Ecto neural progenitor cell (in vitro differentiated cells): ENCODE data around the gene DAPK1.
"Not testable (repeated sequence)": the region's sequence is repeated elsewhere in the genome, so short reads cannot be mapped to it uniquely, and the experiment has no call there.

Experiments used
- DNase-seq: peaks from one replicate; pipeline ENCODE4 v3.0.0-alpha.2; 2018; ENCODE audit warnings: low spot score

DAPK1 gene

GRCh38 chr9:87498046-87498810 is 561 bp downstream of the DAPK1 start:
- DNase-seq = peak; percentile 89

GRCh38 chr9:87498811-87499360 is 1.2 kb downstream of the DAPK1 start:
- DNase-seq = no peak

- DNase-seq = no peak
Measured at GRCh38 chr9:87499424-87500017, 1.9 kb downstream of the DAPK1 start.

GRCh38 chr9:87500491-87501270 is 3.0 kb downstream of the DAPK1 start:
- no peak for DNase-seq

- DNase-seq = not testable (repeated sequence)
Measured at GRCh38 chr9:87501271-87501656, 3.6 kb downstream of the DAPK1 start.

- DNase-seq = no peak
Measured at GRCh38 chr9:87501806-87502205, 4.1 kb downstream of the DAPK1 start.

GRCh38 chr9:87502391-87503221 is 4.9 kb downstream of the DAPK1 start:
- no peak for DNase-seq

- DNase-seq = no peak
Measured at GRCh38 chr9:87503430-87503829, 5.8 kb downstream of the DAPK1 start.

GRCh38 chr9:87503927-87504326 is 6.3 kb downstream of the DAPK1 start:
- DNase-seq = no peak

GRCh38 chr9:87504938-87505337 is 7.3 kb downstream of the DAPK1 start:
- no peak for DNase-seq

- no peak for DNase-seq
Measured at GRCh38 chr9:87505869-87506678, 8.4 kb downstream of the DAPK1 start.

GRCh38 chr9:87507576-87507975 is 9.9 kb downstream of the DAPK1 start:
- no peak for DNase-seq

GRCh38 chr9:87510252-87510683 is 12.6 kb downstream of the DAPK1 start:
- no peak for DNase-seq

- no peak for DNase-seq
Measured at GRCh38 chr9:87512311-87512710, 14.6 kb downstream of the DAPK1 start.

- no peak for DNase-seq
Measured at GRCh38 chr9:87513161-87513560, 15.5 kb downstream of the DAPK1 start.

- peak; percentile 28 for DNase-seq
Measured at GRCh38 chr9:87513880-87514535, 16.3 kb downstream of the DAPK1 start.

- DNase-seq = no peak
Measured at GRCh38 chr9:87515006-87515405, 17.3 kb downstream of the DAPK1 start.

GRCh38 chr9:87515588-87516221 is 18.0 kb downstream of the DAPK1 start:
- no peak for DNase-seq

- DNase-seq = peak; percentile 23
Measured at GRCh38 chr9:87516222-87516925, 18.7 kb downstream of the DAPK1 start.
